Measurements from ENCODE around the gene SLC22A5.

The SLC22A5 gene

GRCh38 chr5:132433141-132433540 lies 63.6 kb downstream of the SLC22A5 start:
- H3K4me2 ChIP-seq (ENCODE audit: insufficient read depth, low read length, poor library complexity, severe bottlenecking): no peak overlapping the region
- H3K4ac ChIP-seq (ENCODE audit: low read length): no peak overlapping the region
- no peak overlapping the region for H2BK12ac ChIP-seq (ENCODE audit: low read length)
- H4K91ac ChIP-seq (ENCODE audit: low read depth, low read length, poor library complexity): no peak overlapping the region
- H3K79me1 ChIP-seq (ENCODE audit: low read depth, low read length): no peaks in the 10 kb centered on the region
- H3K4me3 ChIP-seq (ENCODE audit: low read length in 2 of 2): no peak overlapping the region
- no peak overlapping the region for H3K23ac ChIP-seq (ENCODE audit: low read depth, low read length, poor library complexity)
- H3K9ac ChIP-seq (ENCODE audit: low read depth, low read length, poor library complexity): no peak overlapping the region
- no peak for DNase-seq (ENCODE audit: low spot score)
- no peak overlapping the region for H2BK5ac ChIP-seq (ENCODE audit: low read length)
- no peak overlapping the region for H3K27ac ChIP-seq (replicated peaks; ENCODE audit: low read length)
- H3K4me1 ChIP-seq (ENCODE audit: control insufficient read depth in 2 of 2, insufficient read depth in 1 of 2, low read depth in 1 of 2, low read length in 2 of 2): peaks cover 2 to 11% of the 10 kb centered on the region in 2 donors
- no peaks in the 10 kb centered on the region for H3K36me3 ChIP-seq (replicated peaks in 1 of 2; ENCODE audit: control insufficient read depth in 2 of 2, insufficient read depth in 2 of 2, low read length in 2 of 2)
- no peaks in the 10 kb centered on the region for H3K9me3 ChIP-seq (replicated peaks in 1 of 2; ENCODE audit: control insufficient read depth in 2 of 2, insufficient read depth in 1 of 2, low read depth in 1 of 2, low read length in 2 of 2)
- no peak overlapping the region for H2BK15ac ChIP-seq (ENCODE audit: low read length)
- no peak overlapping the region for H3K18ac ChIP-seq (ENCODE audit: low read length)
- H2BK120ac ChIP-seq (ENCODE audit: low read depth, low read length): no peak overlapping the region
- H3K27me3 ChIP-seq (ENCODE audit: control insufficient read depth in 3 of 3, insufficient read depth in 3 of 3, low read depth in 1 of 3, low read length in 3 of 3): no peaks in the 10 kb centered on the region
- no peak overlapping the region for H4K8ac ChIP-seq (ENCODE audit: low read depth, low read length)
- no peak overlapping the region for H3K14ac ChIP-seq (ENCODE audit: low read length)
- H2AFZ ChIP-seq (ENCODE audit: low read length): no peak overlapping the region
- H2AK5ac ChIP-seq (ENCODE audit: low read depth, low read length): no peak overlapping the region
- no CpG with 5 or more reads among the region's 6 CpGs for WGBS, 2 donors (ENCODE audit: extremely low coverage in 2 of 2, insufficient read length in 2 of 2, insufficient replicate concordance in 1 of 2)

- Histone ChIP-seq H3K14ac (ENCODE audit: low read length) (no peak overlapping the region), H3K9me3 (replicated peaks in 1 of 2; ENCODE audit: control insufficient read depth in 2 of 2, insufficient read depth in 1 of 2, low read depth in 1 of 2, low read length in 2 of 2) (no peaks in the 10 kb centered on the region), H3K4me1 (ENCODE audit: control insufficient read depth in 2 of 2, insufficient read depth in 1 of 2, low read depth in 1 of 2, low read length in 2 of 2) (peaks cover 2 to 11% of the 10 kb centered on the region in 2 donors), H2AFZ (ENCODE audit: low read length) (peak overlapping the region; percentile 14), H3K4me2 (ENCODE audit: insufficient read depth, low read length, poor library complexity, severe bottlenecking) (no peak overlapping the region), H3K79me1 (ENCODE audit: low read depth, low read length) (no peaks in the 10 kb centered on the region), H3K4ac (ENCODE audit: low read length) (no peak overlapping the region), H2BK5ac (ENCODE audit: low read length) (no peak overlapping the region), H2AK5ac (ENCODE audit: low read depth, low read length) (no peak overlapping the region), H3K9ac (ENCODE audit: low read depth, low read length, poor library complexity) (no peak overlapping the region), H3K4me3 (ENCODE audit: low read length in 2 of 2) (no peak overlapping the region), H2BK120ac (ENCODE audit: low read depth, low read length) (no peak overlapping the region), H4K8ac (ENCODE audit: low read depth, low read length) (no peak overlapping the region), H3K18ac (ENCODE audit: low read length) (no peak overlapping the region), H3K23ac (ENCODE audit: low read depth, low read length, poor library complexity) (no peak overlapping the region), H3K36me3 (replicated peaks in 1 of 2; ENCODE audit: control insufficient read depth in 2 of 2, insufficient read depth in 2 of 2, low read length in 2 of 2) (no peaks in the 10 kb centered on the region), H4K91ac (ENCODE audit: low read depth, low read length, poor library complexity) (no peak overlapping the region), H3K27ac (replicated peaks; ENCODE audit: low read length) (no peak overlapping the region), H2BK12ac (ENCODE audit: low read length) (no peak overlapping the region), H3K27me3 (ENCODE audit: control insufficient read depth in 3 of 3, insufficient read depth in 3 of 3, low read depth in 1 of 3, low read length in 3 of 3) (no peaks in the 10 kb centered on the region), H2BK15ac (ENCODE audit: low read length) (no peak overlapping the region)
- WGBS, 2 donors (ENCODE audit: extremely low coverage in 2 of 2, insufficient read length in 2 of 2, insufficient replicate concordance in 1 of 2): no CpG with 5 or more reads among the region's 12 CpGs
- no peak for DNase-seq (ENCODE audit: low spot score)
These were observed 65.1 kb downstream of the SLC22A5 start for GRCh38 chr5:132434416-132435286.

GRCh38 chr5:132435447-132435846 lies 65.9 kb downstream of the SLC22A5 start:
- H2BK5ac ChIP-seq (ENCODE audit: low read length): no peak overlapping the region
- WGBS, 2 donors (ENCODE audit: extremely low coverage in 2 of 2, insufficient read length in 2 of 2, insufficient replicate concordance in 1 of 2): no CpG with 5 or more reads among the region's 2 CpGs
- no peak overlapping the region for H4K91ac ChIP-seq (ENCODE audit: low read depth, low read length, poor library complexity)
- H3K14ac ChIP-seq (ENCODE audit: low read length): no peak overlapping the region
- H3K23ac ChIP-seq (ENCODE audit: low read depth, low read length, poor library complexity): no peak overlapping the region
- H3K18ac ChIP-seq (ENCODE audit: low read length): no peak overlapping the region
- no peak overlapping the region for H3K9ac ChIP-seq (ENCODE audit: low read depth, low read length, poor library complexity)
- no peak overlapping the region for H3K4ac ChIP-seq (ENCODE audit: low read length)
- no peak overlapping the region for H2AK5ac ChIP-seq (ENCODE audit: low read depth, low read length)
- H2AFZ ChIP-seq (ENCODE audit: low read length): no peak overlapping the region
- H3K4me1 ChIP-seq (ENCODE audit: control insufficient read depth in 2 of 2, insufficient read depth in 1 of 2, low read depth in 1 of 2, low read length in 2 of 2): peaks cover 2 to 11% of the 10 kb centered on the region in 2 donors
- H3K27me3 ChIP-seq (ENCODE audit: control insufficient read depth in 3 of 3, insufficient read depth in 3 of 3, low read depth in 1 of 3, low read length in 3 of 3): no peaks in the 10 kb centered on the region
- no peak overlapping the region for H3K27ac ChIP-seq (replicated peaks; ENCODE audit: low read length)
- no peak overlapping the region for H3K4me2 ChIP-seq (ENCODE audit: insufficient read depth, low read length, poor library complexity, severe bottlenecking)
- H2BK12ac ChIP-seq (ENCODE audit: low read length): no peak overlapping the region
- no peaks in the 10 kb centered on the region for H3K9me3 ChIP-seq (replicated peaks in 1 of 2; ENCODE audit: control insufficient read depth in 2 of 2, insufficient read depth in 1 of 2, low read depth in 1 of 2, low read length in 2 of 2)
- H3K36me3 ChIP-seq (replicated peaks in 1 of 2; ENCODE audit: control insufficient read depth in 2 of 2, insufficient read depth in 2 of 2, low read length in 2 of 2): no peaks in the 10 kb centered on the region
- no peak overlapping the region for H3K4me3 ChIP-seq (ENCODE audit: low read length in 2 of 2)
- no peak for DNase-seq (ENCODE audit: low spot score)
- no peak overlapping the region for H2BK15ac ChIP-seq (ENCODE audit: low read length)
- no peaks in the 10 kb centered on the region for H3K79me1 ChIP-seq (ENCODE audit: low read depth, low read length)
- no peak overlapping the region for H2BK120ac ChIP-seq (ENCODE audit: low read depth, low read length)
- no peak overlapping the region for H4K8ac ChIP-seq (ENCODE audit: low read depth, low read length)

GRCh38 chr5:132435886-132436285 lies 66.4 kb downstream of the SLC22A5 start:
- Histone ChIP-seq H2BK120ac (ENCODE audit: low read depth, low read length) (no peak overlapping the region), H2AFZ (ENCODE audit: low read length) (no peak overlapping the region), H3K27me3 (ENCODE audit: control insufficient read depth in 3 of 3, insufficient read depth in 3 of 3, low read depth in 1 of 3, low read length in 3 of 3) (no peaks in the 10 kb centered on the region), H3K27ac (replicated peaks; ENCODE audit: low read length) (no peak overlapping the region), H3K4ac (ENCODE audit: low read length) (no peak overlapping the region), H3K9ac (ENCODE audit: low read depth, low read length, poor library complexity) (no peak overlapping the region), H3K4me1 (ENCODE audit: control insufficient read depth in 2 of 2, insufficient read depth in 1 of 2, low read depth in 1 of 2, low read length in 2 of 2) (peaks cover 2 to 11% of the 10 kb centered on the region in 2 donors), H3K4me2 (ENCODE audit: insufficient read depth, low read length, poor library complexity, severe bottlenecking) (no peak overlapping the region), H3K9me3 (replicated peaks in 1 of 2; ENCODE audit: control insufficient read depth in 2 of 2, insufficient read depth in 1 of 2, low read depth in 1 of 2, low read length in 2 of 2) (no peaks in the 10 kb centered on the region), H2AK5ac (ENCODE audit: low read depth, low read length) (no peak overlapping the region), H3K4me3 (ENCODE audit: low read length in 2 of 2) (no peak overlapping the region), H4K91ac (ENCODE audit: low read depth, low read length, poor library complexity) (no peak overlapping the region), H3K36me3 (replicated peaks in 1 of 2; ENCODE audit: control insufficient read depth in 2 of 2, insufficient read depth in 2 of 2, low read length in 2 of 2) (no peaks in the 10 kb centered on the region), H3K18ac (ENCODE audit: low read length) (no peak overlapping the region), H3K14ac (ENCODE audit: low read length) (no peak overlapping the region), H2BK12ac (ENCODE audit: low read length) (no peak overlapping the region), H3K79me1 (ENCODE audit: low read depth, low read length) (no peaks in the 10 kb centered on the region), H3K23ac (ENCODE audit: low read depth, low read length, poor library complexity) (no peak overlapping the region), H2BK15ac (ENCODE audit: low read length) (no peak overlapping the region), H4K8ac (ENCODE audit: low read depth, low read length) (no peak overlapping the region), H2BK5ac (ENCODE audit: low read length) (no peak overlapping the region)
- DNase-seq (ENCODE audit: low spot score): no peak
- WGBS, 2 donors (ENCODE audit: extremely low coverage in 2 of 2, insufficient read length in 2 of 2, insufficient replicate concordance in 1 of 2): no CpG with 5 or more reads among the region's 2 CpGs
